K562 (cell line): ENCODE data around the gene PPM1H. TPM values are rescaled to one million over a fixed set of nuclear protein-coding genes. Genes with fewer than 3 reads are reported as not detected.

Source experiments
- ATAC-seq: fragments of 200-7000 bp; cut with Tn5 transposase; 3 replicates; pipeline ENCODE4 v1.9.1; 2020; ENCODE audit warnings: moderate library complexity
- BruUV-seq: library from RNA; stranded (reverse); fragments of 400-500 nt; replicated peaks from 2 replicates; lab custom pipeline; 2021; lab: Mats Ljungman, UMichigan
- CTCF ChIA-PET: fragments of 300-600 bp; formaldehyde crosslinking; extraction: SDS; loops from one replicate; lab custom pipeline; 2021; ENCODE audit warnings: low intra/inter-chr PET ratio; lab: Yijun Ruan, JAX
- POLR2A ChIA-PET: fragments of 300-600, 350-650 bp; sonication (Branson Sonifier 250); formaldehyde crosslinking; extraction: SDS; loops from one replicate; lab custom pipeline; 2021; ENCODE audit warnings: antibody characterized with exemption, inconsistent platforms; lab: Yijun Ruan, JAX
- DNase-seq, 4 experiments: peaks; one replicate each; pipeline versions ENCODE4 v3.0.0 to v3.0.0-alpha.2; 2011 to 2018; ENCODE audit warnings: low spot score in 3 of 4, mixed read lengths in 3 of 4; ENCODE audit errors: extremely low read depth in 1 of 4
- FAIRE-seq: peaks from 2 replicates; lab custom pipeline; 2011; peaks lifted over from hg19 to GRCh38; lab: Jason Lieb, UNC
- H2AFZ ChIP-seq: 2 replicates; pipeline ENCODE4 v1.6.0; 2011; ENCODE audit warnings: low read depth, low read length, control low read depth, inconsistent platforms
- H3K27ac ChIP-seq: fragments of 200-600 bp; 3 replicates; pipeline ENCODE4 v1.8.0; 2011; ENCODE audit warnings: low read depth, mild to moderate bottlenecking, control low read depth, inconsistent platforms, low read length, moderate library complexity, mixed read lengths; ENCODE audit errors: extremely low read depth
- H3K27me3 ChIP-seq, 2 experiments: fragments of 300-600 bp in 1 of 2; 2 replicates in 1 of 2; 3 replicates in 1 of 2; pipeline versions ENCODE4 v1.6.0 to v1.8.0; 2011; ENCODE audit warnings: inconsistent platforms in 2 of 2, low read length in 2 of 2, mild to moderate bottlenecking in 1 of 2, mixed read lengths in 1 of 2, moderate library complexity in 1 of 2; ENCODE audit not compliant: control insufficient read depth in 2 of 2, insufficient read depth in 2 of 2
- H3K36me3 ChIP-seq: fragments of 300-600 bp; 3 replicates; pipeline ENCODE4 v1.8.0; 2011; ENCODE audit warnings: mild to moderate bottlenecking, low read length, inconsistent platforms; ENCODE audit not compliant: control insufficient read depth, insufficient read depth
- H3K4me1 ChIP-seq, 2 experiments: fragments of 200-600 bp in 1 of 2; replicated peaks in 1 of 2; 2 replicates in 1 of 2; 3 replicates in 1 of 2; pipeline versions ENCODE4 v1.5.1 to v1.8.0; 2011; ENCODE audit warnings: inconsistent platforms in 2 of 2, low read length in 2 of 2, mild to moderate bottlenecking in 1 of 2, mixed read lengths in 1 of 2, moderate library complexity in 1 of 2; ENCODE audit not compliant: control insufficient read depth in 2 of 2, insufficient read depth in 2 of 2
- H3K4me2 ChIP-seq: 2 replicates; pipeline ENCODE4 v1.6.1; 2011; ENCODE audit warnings: low read length, control low read depth, inconsistent platforms, mixed read lengths; ENCODE audit not compliant: insufficient read depth
- H3K4me3 ChIP-seq: fragments of 200-600 bp; sonication (generic), shearing (Covaris generic); 2 replicates; pipeline ENCODE4 v1.5.1; 2016; ENCODE audit warnings: control low read depth, inconsistent platforms
- H3K79me2 ChIP-seq: fragments of 200-600 bp; 3 replicates; pipeline ENCODE4 v1.8.0; 2011; ENCODE audit warnings: low read length, inconsistent platforms; ENCODE audit not compliant: control insufficient read depth, insufficient read depth
- H3K9ac ChIP-seq, 2 experiments: 2 replicates each; pipeline versions ENCODE4 v1.6.0 to v1.6.1; 2011; ENCODE audit warnings: low read depth in 2 of 2, low read length in 2 of 2, control low read depth in 1 of 2, inconsistent platforms in 1 of 2, mild to moderate bottlenecking in 1 of 2, mixed read lengths in 1 of 2; ENCODE audit not compliant: insufficient read depth in 1 of 2
- H3K9me1 ChIP-seq: one replicate; pipeline ENCODE4 v1.6.0; 2011; ENCODE audit warnings: inconsistent platforms, mild to moderate bottlenecking, low read length, moderate library complexity; ENCODE audit not compliant: control insufficient read depth, insufficient read depth
- H3K9me3 ChIP-seq: replicated peaks from 2 replicates; pipeline ENCODE4 v1.5.1; 2011; ENCODE audit warnings: low read depth, low read length, inconsistent platforms; ENCODE audit not compliant: control insufficient read depth, insufficient read depth
- H4K20me1 ChIP-seq: replicated peaks from 2 replicates; pipeline ENCODE4 v1.6.1; 2011; ENCODE audit warnings: low read length, inconsistent platforms, mixed read lengths; ENCODE audit not compliant: control insufficient read depth, insufficient read depth
- AFF1 ChIP-seq, 2 experiments: fragments of 450-650 bp; IDR thresholded peaks; 2 replicates each; pipeline ENCODE4 v1.6.1; 2018; ENCODE audit warnings: mild to moderate bottlenecking in 2 of 2, low read depth in 1 of 2; ENCODE audit not compliant: partially characterized antibody in 2 of 2
- RBM25 ChIP-seq: fragments of 200-400 bp; formaldehyde crosslinking; IDR thresholded peaks from 2 replicates; pipeline ENCODE4 v1.6.1; 2018; ENCODE audit warnings: low read length, low read depth, moderate library complexity; ENCODE audit not compliant: severe bottlenecking
- ZFP36 ChIP-seq: fragments of 150-350 bp; IDR thresholded peaks from 2 replicates; pipeline ENCODE4 v1.6.1; 2018; ENCODE audit warnings: low read length, low read depth; ENCODE audit not compliant: partially characterized antibody
- ZNF395 ChIP-seq: fragments of 200-800 bp; sonication (Bioruptor generic); IDR thresholded peaks from 2 replicates; pipeline ENCODE4 v1.6.1; 2017; ENCODE audit warnings: missing genetic modification characterization, missing compliant biosample characterization
- WGBS: fragments of 100-300 bp; shearing (Covaris generic); methylation state at CpG from one replicate; pipeline ENCODE4 v1.1.6; 2016; ENCODE audit warnings: low coverage, mixed read lengths; ENCODE audit not compliant: insufficient coverage; ENCODE audit errors: missing lambda C conversion rate; 5-methylcytosine and 5-hydroxymethylcytosine counted together
- in situ Hi-C: fragments of 300-500 bp; cut with MboI; formaldehyde crosslinking; loops from 4 replicates; pipeline ENCODE4 v1.15.0; 2018; ENCODE audit warnings: inconsistent platforms, mixed read lengths
- intact Hi-C: fragments of 100-400 bp; cut with micrococcal nuclease; formaldehyde crosslinking; loops from 2 replicates; pipeline ENCODE4 v1.14.2; 2022
- polyA plus RNA-seq, 8 experiments: library from polyadenylated mRNA; depleted of rRNA in 4 of 8; stranded (reverse) in 5 of 8; unstranded in 3 of 8; fragments of >200 nt; fragmentation: Nextera tagmentation in 2 of 8; fragmentation: Illumina TruSeq in 1 of 8; extraction: Ambion mirVana in 2 of 8; extraction: Trizol in 1 of 8; gene quantifications; 2 replicates each; pipeline versions ENCODE4 v1.2.1 to v1.2.3, GENCODE V29; 2011 to 2014; ENCODE audit warnings: inconsistent platforms in 1 of 8, missing spikeins in 1 of 8
- total RNA-seq, 7 experiments: library from RNA; depleted of rRNA in 6 of 7; stranded (reverse); fragments of >200 nt in 6 of 7; fragmentation: Illumina TruSeq in 2 of 7; extraction: Trizol in 2 of 7; gene quantifications; 2 replicates each; pipeline versions ENCODE4 v1.2.1 to v1.2.3, GENCODE V29; 2011 to 2021; ENCODE audit warnings: low replicate concordance in 1 of 7

Gene PPM1H
- total and polyA plus RNA-seq, 9 of the 15 experiments (the other 6 are each of a cell fraction or from before 2014, with no cell fraction given): 5.3 to 29.3 (median 11.3) TPM

DNA sequence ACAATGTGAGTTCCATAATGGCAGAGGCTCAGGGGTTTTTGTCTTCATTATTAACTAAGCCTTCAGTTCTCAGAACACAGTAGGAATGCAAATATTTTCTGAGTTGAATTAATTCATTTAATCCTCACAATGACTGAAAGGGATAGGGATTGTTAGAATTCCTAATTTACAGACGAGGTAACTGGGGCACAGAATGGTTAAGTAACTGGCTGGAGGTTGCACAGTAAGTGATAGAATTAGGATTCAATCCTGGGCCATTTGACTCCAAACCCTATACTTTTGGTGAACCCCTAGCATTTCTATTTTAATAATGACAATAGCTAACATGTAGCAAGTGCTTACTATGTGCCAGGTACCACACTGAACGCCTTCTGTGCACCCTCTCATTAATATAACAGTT is 163.1 kb downstream of the PPM1H start:
- 51% methylated on average over 2 of the region's 2 CpGs for WGBS
- Histone ChIP-seq H3K9me3 (no peaks in the 10 kb centered on the region), H3K27me3 (peaks cover 0 to 3% of the 10 kb centered on the region in 2 experiments; a peak in 1 of 5 replicates), H3K9me1 (no peaks in the 10 kb centered on the region), H3K4me1 (no peaks in the 10 kb centered on the region; a peak in 1 of 5 replicates), H3K27ac (no peak overlapping the region), H3K79me2 (no peaks in the 10 kb centered on the region), H4K20me1 (no peaks in the 10 kb centered on the region), H3K4me3 (no peak overlapping the region), H3K4me2 (no peak overlapping the region), H3K9ac (no peak overlapping the region), H3K36me3 (no peaks in the 10 kb centered on the region), H2AFZ (no peak overlapping the region)
- FAIRE-seq (no peak), DNase-seq (no peak), ATAC-seq (no peak)
- no TSS peak for BruUV-seq
- in situ Hi-C loops (no loop called here), intact Hi-C loops (no loop called here)
- TF ChIP-seq ZFP36 (peak; percentile 58), RBM25 (peak; percentile 90), AFF1 (IDR thresholded peaks at IDR 0.05; ENCODE audit: low read depth in 1 of 2, partially characterized antibody in 2 of 2) (no peak), ZNF395 (CRISPR knock-in tag) (no peak)
- ChIA-PET CTCF (no interaction called here), POLR2A (no interaction called here)
